ENCODE data around the gene FAM168A. TPM values are rescaled to one million over a fixed set of nuclear protein-coding genes. Genes with fewer than 3 reads are reported as not detected.

FAM168A gene
- total RNA-seq, 1 experiment from 2014 or later = 13.8 TPM

DNA sequence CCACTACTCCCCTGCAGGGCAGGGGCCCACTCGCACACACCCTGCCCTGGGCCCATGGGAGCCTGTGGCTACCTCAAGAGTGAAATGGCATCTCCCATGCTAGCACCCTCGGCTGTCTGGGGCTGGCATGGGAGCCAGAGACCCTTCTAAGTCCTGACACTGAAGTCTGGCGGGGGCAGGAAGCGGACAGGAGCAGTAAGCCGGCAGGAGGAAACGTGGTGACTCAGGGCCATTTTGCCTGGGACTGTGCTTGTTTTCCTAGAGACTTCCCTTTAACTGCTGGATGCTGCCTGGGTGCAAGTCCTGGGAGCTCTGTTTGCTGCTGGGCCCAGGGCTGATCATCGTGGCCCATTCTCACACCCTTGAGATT is 204.9 kb downstream of the FAM168A start:
- intact Hi-C loops (cut with micrococcal nuclease) = loop anchor here (1.0 kb wide), 3 partner anchors 42 to 98 kb away; no protein-coding TSS in a partner anchor
- Mint-ChIP-seq H3K36me3 (ENCODE audit: insufficient read depth, unreplicated experiment) (peaks cover 5% of the 10 kb centered on the region), H3K4me1 (ENCODE audit: insufficient read depth, unreplicated experiment) (peaks cover 20% of the 10 kb centered on the region), H3K27me3 (ENCODE audit: insufficient read depth, unreplicated experiment) (no peaks in the 10 kb centered on the region), H3K27ac (ENCODE audit: low read depth, unreplicated experiment) (no peak overlapping the region), H3K9me3 (ENCODE audit: unreplicated experiment) (no peaks in the 10 kb centered on the region), H3K4me3 (ENCODE audit: unreplicated experiment) (no peak overlapping the region)
- CTCF ChIA-PET = interaction anchor here (0.6 to 2.7 kb wide), 20 partner anchors 9 to 922 kb away, joined by 3 to 23 read pairs (median 5); no protein-coding TSS in a partner anchor
- no TSS peak for BruUV-seq (replicated peaks)
- POLR2A ChIA-PET = interaction anchor here (0.6 to 1.6 kb wide), 6 partner anchors 16 to 1416 kb away, joined by 3 to 5 read pairs (median 3); no protein-coding TSS in a partner anchor
- TF ChIP-seq, protein P1, sequence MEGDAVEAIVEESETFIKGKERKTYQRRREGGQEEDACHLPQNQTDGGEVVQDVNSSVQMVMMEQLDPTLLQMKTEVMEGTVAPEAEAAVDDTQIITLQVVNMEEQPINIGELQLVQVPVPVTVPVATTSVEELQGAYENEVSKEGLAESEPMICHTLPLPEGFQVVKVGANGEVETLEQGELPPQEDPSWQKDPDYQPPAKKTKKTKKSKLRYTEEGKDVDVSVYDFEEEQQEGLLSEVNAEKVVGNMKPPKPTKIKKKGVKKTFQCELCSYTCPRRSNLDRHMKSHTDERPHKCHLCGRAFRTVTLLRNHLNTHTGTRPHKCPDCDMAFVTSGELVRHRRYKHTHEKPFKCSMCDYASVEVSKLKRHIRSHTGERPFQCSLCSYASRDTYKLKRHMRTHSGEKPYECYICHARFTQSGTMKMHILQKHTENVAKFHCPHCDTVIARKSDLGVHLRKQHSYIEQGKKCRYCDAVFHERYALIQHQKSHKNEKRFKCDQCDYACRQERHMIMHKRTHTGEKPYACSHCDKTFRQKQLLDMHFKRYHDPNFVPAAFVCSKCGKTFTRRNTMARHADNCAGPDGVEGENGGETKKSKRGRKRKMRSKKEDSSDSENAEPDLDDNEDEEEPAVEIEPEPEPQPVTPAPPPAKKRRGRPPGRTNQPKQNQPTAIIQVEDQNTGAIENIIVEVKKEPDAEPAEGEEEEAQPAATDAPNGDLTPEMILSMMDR (IDR thresholded peaks at IDR 0.05; ENCODE audit: unreplicated experiment) = no peak
- no peak for DNase-seq (ENCODE audit: unreplicated experiment)

DNA sequence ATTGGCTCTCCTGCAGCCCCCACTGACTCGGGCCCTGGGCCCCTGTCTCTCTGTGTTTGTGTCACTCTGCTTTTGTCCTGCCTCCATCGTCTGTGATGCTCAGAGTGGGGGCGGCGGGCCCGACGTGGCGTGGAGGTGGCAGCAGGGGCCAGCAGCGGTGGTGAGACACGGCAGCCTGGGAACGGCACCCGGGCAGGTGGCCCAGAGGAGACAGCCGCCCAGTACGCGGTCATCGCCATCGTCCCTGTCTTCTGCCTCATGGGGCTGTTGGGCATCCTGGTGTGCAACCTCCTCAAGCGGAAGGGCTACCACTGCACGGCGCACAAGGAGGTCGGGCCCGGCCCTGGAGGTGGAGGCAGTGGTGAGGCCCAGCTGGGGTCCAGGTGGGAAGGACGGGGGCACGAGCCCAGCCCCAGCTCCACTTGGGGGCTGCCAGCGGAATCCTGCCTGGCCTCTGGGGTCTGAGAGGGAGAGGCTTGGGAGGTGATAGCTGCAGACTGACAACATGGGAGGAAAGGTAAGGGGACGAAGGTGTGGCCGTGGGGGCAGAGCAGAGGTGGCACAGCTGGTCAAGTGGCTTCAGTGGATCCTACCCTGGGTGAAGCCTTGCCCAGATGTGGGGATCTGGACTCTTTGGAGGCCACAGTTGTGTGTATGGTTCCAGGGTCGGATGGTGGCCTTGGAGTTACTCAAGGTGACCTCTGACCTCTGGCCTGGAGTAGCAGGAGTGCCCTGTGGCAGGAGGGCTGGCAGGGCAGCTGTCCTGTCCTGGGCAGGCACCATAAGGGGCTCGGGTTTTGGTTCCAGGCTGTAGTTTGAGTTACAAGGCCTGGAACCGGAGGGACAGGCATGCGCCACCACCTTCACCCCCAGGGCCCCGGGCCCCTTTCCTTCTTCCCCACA is 205.6 kb downstream of the FAM168A start:
- H3K4me1 Mint-ChIP-seq (ENCODE audit: insufficient read depth, unreplicated experiment) = peaks cover 24% of the 10 kb centered on the region
- no TSS peak for BruUV-seq (replicated peaks)

DNA sequence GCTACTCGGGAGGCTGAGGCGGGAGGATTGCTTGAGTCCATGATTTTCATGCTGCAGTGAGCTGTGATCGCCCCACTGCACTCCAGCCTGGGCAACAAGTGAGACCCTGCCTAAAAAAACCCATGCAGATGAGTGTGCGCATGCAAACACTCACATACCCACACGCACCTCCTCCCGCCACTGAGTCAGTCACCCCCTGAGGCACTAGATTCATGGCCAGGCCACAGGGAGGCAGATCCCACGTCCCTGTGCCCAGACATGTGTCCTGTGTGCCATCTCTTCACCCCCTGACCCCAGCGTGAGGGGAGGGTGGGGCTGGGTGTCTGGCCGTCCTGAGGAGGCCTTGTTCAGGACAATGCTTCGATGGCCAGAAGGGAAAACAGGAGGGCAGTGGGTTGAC is 206.2 kb downstream of the FAM168A start:
- BruUV-seq (replicated peaks) = no TSS peak
- H3K4me3 Mint-ChIP-seq (ENCODE audit: unreplicated experiment) = no peak overlapping the region
- intact Hi-C loops (cut with micrococcal nuclease) = no loop called here
- POLR2A ChIA-PET = no interaction called here
- H3K36me3 Mint-ChIP-seq (ENCODE audit: insufficient read depth, unreplicated experiment) = peaks cover 5% of the 10 kb centered on the region
- CTCF ChIA-PET = interaction anchor here (1.5 to 2.7 kb wide), 2 partner anchors 39 to 84 kb away, joined by 3 to 16 read pairs; no protein-coding TSS in a partner anchor
- no peak for DNase-seq (ENCODE audit: unreplicated experiment)
- no peaks in the 10 kb centered on the region for H3K27me3 Mint-ChIP-seq (ENCODE audit: insufficient read depth, unreplicated experiment)
- peaks cover 29% of the 10 kb centered on the region for H3K4me1 Mint-ChIP-seq (ENCODE audit: insufficient read depth, unreplicated experiment)
- H3K9me3 Mint-ChIP-seq (ENCODE audit: unreplicated experiment) = no peaks in the 10 kb centered on the region
- no peak overlapping the region for H3K27ac Mint-ChIP-seq (ENCODE audit: low read depth, unreplicated experiment)
- TF ChIP-seq, protein P1 (IDR thresholded peaks at IDR 0.05; ENCODE audit: unreplicated experiment) = no peak

More for the DNA sequence above, 205.6 kb downstream of the FAM168A start:
- TF ChIP-seq, protein P1 (IDR thresholded peaks at IDR 0.05; ENCODE audit: unreplicated experiment) = no peak
- peaks cover 5% of the 10 kb centered on the region for H3K36me3 Mint-ChIP-seq (ENCODE audit: insufficient read depth, unreplicated experiment)
- intact Hi-C loops (cut with micrococcal nuclease) = loop anchor here (1.0 kb wide), 3 partner anchors 41 to 97 kb away; no protein-coding TSS in a partner anchor
- CTCF ChIA-PET = interaction anchor here (0.6 to 2.7 kb wide), 21 partner anchors 9 to 921 kb away, joined by 3 to 23 read pairs (median 5); no protein-coding TSS in a partner anchor
- no peak overlapping the region for H3K4me3 Mint-ChIP-seq (ENCODE audit: unreplicated experiment)
- DNase-seq (ENCODE audit: unreplicated experiment) = no peak
- H3K27me3 Mint-ChIP-seq (ENCODE audit: insufficient read depth, unreplicated experiment) = no peaks in the 10 kb centered on the region
- H3K9me3 Mint-ChIP-seq (ENCODE audit: unreplicated experiment) = no peaks in the 10 kb centered on the region
- no peak overlapping the region for H3K27ac Mint-ChIP-seq (ENCODE audit: low read depth, unreplicated experiment)
- POLR2A ChIA-PET = interaction anchor here (0.6 to 0.9 kb wide), 2 partner anchors 15 to 1416 kb away, joined by 3 read pairs; no protein-coding TSS in a partner anchor

Measured in MCF 10A (cell line).